Measurements from ENCODE around the gene TACSTD2.
"Not testable (repeated sequence)": the region's sequence is repeated elsewhere in the genome, so short reads cannot be mapped to it uniquely, and the experiment has no call there.

TACSTD2 gene

DNA sequence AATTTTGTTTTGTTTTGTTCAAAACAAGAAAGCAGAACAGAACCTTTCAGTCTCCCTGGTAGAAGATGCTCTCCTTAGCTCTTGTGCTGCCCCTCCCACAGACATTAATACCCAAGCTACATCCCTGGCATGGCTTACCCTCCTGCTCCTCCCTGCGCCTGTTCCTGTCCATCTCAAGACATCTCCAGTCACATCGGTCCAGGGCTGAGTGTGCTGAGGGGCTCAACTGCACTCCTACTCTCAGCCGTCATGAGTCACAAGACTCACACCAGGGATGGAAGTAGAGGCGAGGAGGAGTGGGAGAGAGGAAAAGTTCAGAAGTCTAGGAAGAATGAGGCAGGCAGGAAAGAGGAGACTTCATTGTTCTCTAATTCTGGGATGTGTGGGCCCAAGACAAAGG is 9.2 kb upstream of the TACSTD2 start:
- no peak for DNase-seq

DNA sequence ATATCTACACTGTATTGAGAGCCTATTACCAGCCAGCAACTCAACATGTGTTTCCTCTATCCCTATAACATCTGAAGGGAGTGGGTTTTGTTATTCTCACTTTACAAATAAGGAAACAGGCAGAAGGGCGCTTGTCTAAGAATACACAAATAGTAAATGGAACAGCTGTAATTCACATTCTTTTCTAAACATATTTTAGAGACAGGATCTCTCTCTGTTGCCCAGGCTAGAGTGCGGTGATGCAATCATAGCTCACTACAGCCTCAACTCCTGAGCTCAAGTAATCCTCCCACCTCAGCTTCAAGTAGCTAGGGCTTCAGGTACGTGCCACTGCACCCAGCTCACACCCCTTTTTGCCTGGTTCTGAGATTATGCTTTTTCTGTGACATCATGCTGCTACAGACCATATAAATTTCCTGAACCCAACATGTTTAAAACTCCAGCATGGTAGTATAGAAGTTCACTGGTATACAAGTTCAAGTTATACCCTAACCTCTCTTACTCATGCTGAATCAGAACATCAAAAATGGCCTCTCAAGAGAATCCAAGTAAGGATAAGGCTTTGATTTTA is 8.6 kb upstream of the TACSTD2 start:
- no peak for DNase-seq

DNA sequence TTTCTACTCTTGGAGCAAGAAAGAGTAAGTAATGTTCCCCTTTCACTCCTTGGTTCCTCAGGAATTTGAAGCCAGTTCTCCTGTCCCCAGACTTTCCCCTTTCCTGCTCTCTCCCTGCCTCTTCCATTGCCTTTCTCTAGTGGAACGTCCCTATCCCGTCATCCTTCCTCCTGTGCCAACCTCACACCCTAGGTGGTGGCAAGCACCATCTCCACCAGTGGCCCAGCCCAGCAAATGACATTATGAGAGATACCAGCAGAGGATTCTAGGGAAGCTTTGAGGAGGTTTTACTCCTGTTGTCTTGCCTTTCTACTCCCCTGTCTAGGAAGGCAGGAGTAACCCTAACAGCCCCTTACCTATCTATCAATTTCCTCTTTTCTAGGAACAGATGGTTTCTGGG is 8.1 kb upstream of the TACSTD2 start:
- no peak for DNase-seq

DNA sequence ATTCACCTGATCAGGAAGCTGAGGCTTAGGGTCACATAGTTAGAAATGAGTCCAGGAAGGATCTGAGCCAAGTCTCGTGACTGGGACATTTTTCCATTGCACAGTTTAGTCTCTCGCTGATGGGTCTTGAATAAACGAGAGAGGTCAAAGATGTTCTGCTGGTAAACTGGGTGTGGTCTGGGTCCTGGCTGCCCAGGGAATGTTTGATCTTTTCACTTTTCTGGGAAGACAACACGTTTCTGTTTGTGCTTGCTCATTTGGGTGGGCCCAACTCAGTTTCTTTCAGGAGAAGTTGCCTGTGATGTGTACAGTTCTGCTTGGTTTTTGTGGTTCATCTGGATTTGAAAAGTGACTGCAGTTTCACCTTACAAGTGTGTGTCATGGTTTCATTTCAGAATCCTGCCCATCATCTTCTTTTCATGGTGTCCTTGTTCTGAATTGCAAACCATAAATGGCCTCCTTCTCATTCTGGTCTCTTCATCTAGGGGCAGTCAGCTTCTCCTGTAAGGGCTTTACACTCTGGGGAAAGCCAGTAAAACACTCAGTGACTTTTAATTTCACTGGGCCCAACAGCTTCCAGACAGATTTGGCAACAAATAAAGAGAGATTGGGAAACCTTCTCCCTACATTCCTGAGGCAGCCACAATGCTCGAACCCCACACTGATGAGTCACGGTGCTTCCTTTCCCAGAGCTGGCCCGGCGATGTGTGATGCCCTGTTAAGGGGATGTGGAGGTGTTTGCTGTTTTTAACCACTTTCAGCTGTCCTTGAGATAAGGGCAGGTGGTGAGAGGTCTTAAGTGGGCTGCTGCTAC is 7.2 kb upstream of the TACSTD2 start:
- peak; percentile 34 for DNase-seq

DNA sequence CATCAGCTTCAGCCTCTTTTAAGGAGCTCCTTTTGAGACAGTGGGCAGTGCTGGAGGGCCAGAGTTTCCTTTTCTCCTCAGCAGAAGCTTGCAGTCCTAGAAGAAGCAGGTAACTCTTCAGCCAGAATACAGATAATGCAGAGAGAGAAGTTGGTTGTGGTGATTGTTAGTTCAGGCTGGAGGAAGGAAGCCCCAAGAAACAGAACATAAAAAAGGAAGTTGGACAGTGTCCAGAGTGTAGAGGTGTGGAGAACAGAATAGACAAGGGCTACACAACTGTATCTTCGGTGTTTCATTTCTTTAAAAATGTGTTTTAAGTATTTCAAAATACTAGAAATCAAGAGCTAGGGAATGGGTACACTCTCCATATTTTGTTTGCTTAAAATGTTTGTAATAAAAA is 6.4 kb upstream of the TACSTD2 start:
- peak; percentile 7 for DNase-seq

DNA sequence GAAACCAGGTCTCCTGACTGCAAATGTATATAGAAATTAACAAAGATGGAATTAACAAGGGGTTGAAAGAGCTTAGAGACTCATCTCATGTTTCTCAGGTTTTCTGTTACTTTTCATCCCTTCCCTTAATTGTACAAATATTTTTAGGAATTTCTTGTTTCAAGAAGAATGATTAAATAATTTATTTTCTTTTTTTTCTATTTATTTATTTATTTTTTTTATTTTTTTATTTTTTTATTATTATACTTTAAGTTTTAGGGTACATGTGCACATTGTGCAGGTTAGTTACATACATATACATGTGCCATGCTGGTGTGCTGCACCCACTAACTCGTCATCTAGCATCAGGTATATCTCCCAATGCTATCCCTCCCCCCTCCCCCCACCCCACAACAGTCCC is 5.1 kb upstream of the TACSTD2 start:
- not testable (repeated sequence) for DNase-seq

DNA sequence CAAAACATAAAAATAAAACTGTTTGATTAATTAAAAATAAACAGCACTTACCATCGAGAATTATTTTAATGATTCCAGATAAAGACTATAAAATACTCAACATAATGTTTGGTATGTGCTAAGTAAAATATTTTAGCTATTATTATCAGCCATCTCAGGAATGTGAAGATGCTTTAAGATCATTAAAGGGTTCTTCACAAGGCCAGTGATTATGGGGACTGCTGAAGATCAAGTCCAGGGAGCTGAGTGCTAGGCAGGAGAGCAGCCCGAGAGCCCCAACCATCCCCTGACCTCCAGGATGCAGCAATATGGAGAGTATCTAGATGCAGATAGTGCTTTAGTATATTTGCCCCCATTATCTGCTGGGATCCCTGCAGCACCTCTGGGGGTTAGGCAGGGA is 4.6 kb upstream of the TACSTD2 start:
- DNase-seq, result no peak

DNA sequence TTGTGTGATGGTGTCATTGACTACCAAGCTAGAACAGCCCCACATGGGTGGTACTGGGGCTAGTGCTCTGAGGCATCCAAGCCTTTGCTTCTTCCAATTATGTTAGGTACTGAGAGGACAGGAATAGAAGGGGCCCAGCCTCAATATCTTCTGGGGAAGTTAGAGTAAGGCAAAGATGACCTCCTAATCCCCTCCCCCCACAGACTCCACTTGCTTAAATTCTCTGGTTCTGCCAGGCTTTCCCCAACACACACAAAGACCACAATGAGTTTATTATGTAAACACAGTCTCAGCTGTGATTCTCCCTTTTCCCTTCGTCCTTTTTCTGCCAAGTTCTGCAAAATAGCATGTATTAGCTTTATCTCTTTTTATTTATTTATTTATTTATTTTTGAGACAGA is 3.1 kb upstream of the TACSTD2 start:
- no peak for DNase-seq

DNA sequence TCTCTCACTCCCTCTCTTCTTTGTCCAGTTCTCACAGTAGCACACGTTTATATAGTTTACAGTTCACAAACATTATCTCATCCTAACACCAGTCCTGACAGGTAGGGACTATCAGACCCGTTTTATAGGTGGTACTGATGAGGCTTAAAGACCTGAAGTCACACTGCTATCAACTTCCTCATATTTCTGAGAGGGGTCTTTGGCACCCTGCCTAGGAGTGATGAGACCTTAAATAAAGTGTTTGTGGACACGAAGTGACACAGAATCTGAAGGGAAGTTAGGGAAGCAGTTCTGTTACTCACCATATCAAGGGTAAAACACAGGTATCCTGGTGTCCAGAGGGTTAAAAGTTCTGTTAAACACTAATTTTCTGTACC is 590 bp upstream of the TACSTD2 start:
- no peak for DNase-seq

DNA sequence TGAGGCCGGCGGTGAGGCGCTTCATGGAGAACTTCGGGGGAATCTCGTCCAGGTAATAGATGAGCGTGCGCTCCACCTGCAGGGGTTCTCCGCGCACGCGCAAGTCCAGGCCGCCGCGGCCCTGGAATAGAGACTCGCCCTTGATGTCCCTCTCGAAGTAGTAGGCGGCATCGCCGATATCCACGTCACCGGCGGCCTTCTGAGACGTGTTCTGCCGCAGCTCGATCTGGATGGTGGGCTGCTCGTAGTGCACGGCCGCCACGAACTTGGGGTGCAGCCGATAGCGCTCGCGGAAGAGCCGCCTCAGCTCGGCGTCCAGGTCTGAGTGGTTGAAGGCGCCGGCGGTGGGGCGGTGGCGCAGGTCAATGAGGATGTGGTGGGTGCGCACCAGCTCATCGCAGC is 726 bp downstream of the TACSTD2 start:
- DNase-seq, result no peak

DNA sequence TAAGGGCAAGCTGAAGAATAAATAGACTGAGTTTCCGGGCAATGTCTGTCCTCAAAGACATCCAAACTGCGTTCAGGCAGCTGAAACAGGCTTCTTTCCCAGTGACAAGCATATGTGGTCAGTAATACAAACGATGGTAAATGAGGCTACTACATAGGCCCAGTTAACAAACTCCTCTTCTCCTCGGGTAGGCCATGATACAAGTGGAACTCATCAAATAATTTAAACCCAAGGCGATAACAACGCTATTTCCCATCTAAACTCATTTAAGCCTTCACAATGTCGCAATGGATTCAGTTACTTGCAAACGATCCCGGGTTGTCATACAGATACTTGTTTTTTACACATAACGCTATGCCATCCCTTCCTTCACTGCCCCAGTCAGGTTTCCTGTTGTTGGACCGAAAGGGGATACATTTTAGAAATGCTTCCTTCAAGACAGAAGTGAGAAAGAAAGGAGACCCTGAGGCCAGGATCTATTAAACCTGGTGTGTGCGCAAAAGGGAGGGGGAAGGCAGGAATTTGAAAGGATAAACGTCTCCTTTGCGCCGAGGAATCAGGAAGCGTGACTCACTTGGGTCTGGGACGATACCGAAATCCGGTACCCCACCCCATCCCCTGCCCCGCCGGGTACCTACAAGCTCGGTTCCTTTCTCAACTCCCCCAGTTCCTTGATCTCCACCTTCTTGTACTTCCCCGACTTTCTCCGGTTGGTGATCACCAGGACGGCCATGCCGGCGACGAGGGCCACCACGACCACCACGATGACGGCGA is 1.3 kb downstream of the TACSTD2 start:
- no peak for DNase-seq

DNA sequence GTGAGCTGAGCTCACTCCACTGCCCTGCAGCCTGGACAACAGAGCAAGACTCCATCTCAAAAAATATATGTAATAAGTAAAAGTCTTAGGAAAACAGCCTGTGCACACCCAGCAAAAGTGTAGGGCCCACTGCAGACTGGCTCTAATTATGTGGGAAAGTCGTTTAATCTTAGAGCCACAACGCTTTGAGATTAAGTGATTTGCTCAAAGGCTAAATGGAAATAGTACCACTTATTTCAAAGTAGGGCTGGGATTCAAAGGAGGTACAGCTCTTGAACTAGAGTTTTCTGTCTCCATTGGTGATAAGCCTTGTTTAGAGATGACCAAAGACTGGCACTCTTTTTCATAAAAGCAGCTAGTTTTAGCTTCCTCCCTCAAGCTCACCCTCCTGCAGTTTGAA is 2.2 kb downstream of the TACSTD2 start:
- DNase-seq, result no peak

DNA sequence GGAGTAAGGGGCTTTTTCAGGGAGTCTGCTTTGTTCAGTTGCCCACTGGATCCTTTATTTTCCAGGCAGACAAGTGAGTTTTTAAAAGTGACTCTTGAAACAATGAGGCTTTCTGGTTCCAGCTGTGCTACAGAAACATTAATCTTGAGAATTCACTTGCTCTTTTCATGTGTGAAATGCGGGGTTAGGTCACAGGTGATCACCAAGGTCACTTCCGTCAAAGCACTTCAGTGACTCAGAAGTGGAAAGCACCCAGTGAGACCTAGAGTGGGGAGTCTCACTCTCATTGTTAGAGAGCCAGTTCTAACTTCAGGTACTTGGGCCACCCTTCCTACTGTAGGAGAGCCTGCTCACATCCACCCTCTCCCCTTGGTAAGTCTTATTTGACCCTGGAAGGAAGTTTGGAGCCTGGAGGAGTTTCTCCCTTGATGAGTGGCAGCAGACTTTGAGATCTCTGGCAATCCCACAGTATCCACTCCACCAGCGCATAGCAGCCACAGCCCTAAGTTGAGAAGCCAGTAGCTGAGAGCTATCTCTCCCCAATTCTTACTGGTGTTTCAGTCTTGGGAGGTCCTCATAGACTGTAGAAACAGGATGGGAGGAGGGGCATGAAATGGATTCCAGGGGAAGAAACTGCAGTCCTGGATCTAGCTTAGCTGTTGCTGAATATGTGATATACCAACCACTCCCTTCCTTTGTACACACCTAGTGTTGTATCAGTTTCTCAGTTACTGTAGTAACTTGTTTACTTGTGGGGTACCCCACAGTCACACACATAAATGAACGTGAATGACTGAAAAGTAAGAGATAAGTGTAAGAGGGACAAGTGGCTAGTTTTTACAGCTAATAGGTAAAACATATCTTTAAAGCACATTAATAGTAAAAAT is 3.1 kb downstream of the TACSTD2 start:
- DNase-seq, result no peak

DNA sequence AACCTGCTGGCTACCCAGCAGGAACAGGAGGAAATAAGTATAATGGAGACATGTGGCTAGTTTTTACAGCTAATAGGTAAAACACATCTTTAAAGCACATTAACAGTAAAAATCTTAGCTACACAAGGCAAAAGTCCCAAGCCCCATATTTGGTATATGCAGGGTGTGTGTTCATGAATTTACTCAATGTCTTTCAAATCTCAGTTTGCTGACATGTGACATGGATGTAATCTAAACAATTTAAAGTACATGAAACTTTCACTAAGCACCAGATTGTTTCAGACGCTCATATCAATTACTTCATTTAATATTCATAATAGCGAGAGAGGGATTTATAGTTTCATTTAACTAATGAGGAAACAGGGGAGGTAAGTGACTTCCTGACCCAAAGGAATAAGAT is 3.9 kb downstream of the TACSTD2 start:
- no peak for DNase-seq

DNA sequence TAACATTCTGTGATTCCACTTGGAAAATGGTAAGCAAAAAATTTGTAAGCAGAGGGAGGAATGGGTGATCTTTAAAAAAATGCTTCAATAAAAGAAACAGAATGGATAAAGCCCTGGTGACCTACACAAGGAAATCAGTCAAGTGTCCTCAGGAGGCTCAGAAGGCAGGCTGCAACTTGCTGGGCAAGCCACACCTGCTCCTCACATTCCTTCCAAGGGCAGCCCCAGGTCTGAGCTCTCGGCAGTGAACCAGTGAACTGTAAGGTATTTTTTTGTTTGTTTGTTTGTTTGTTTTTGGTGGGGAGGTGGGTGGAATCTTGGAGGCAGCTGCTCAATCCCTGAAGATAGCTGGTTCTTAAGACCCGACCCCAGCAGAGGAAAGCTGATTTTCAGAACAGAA is 4.4 kb downstream of the TACSTD2 start:
- no peak for DNase-seq

DNA sequence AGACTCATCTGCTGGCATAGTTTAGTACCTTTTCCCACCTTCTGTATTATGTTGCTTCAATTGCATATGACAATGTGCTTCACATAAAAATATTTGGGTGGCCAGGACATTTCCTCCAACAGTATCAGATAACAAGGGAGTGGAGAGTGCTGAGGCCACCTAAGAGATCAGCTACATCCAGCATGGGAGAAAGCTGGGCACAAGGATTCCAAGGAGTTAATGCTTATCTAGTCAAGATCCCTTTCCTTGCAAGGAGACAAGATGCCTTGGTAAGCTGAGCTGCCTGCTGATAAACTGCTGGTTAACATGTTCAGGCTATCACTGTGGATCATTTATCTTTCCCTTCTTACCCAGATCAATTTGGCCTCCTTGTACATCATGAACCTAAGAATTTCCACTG is 5.4 kb downstream of the TACSTD2 start:
- DNase-seq, result no peak

DNA sequence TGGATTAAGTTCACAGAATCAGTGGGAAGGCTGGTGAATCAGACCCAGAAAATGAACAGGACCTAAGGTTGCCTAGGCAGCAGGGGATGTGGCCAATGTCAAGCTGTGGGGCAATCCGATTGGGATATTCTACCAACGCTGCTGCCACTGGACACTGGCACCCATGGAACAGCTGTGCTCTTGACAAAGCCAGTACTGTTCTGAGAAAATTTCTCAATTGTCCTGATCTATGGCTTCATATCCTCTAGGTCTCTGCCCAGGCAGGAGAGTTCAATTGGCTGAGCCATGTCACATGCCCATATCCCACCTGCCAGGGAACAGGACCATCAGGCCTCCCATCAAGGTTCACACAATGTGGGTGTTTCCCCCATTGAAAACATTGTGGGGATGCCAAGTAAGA is 6.2 kb downstream of the TACSTD2 start:
- no peak for DNase-seq

DNA sequence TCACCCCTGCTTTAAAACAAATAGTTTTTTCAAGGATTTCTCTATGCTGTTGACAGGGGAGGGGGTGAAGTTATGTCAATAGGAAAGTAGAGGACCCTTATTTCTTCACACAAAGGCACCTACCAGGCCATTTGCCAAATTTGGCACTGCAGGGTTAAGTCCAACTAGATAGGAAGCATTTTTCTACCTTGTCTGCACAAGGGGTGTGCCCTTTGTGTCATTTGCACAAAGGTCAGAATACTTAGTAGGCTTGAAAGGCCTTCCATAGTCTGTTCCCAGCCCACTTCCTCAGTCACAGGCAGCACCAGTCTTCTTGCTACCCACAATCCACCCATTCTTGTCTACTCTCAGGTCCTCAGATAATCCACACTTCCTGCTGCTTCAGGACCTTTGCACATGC is 7.0 kb downstream of the TACSTD2 start:
- DNase-seq, result no peak

DNA sequence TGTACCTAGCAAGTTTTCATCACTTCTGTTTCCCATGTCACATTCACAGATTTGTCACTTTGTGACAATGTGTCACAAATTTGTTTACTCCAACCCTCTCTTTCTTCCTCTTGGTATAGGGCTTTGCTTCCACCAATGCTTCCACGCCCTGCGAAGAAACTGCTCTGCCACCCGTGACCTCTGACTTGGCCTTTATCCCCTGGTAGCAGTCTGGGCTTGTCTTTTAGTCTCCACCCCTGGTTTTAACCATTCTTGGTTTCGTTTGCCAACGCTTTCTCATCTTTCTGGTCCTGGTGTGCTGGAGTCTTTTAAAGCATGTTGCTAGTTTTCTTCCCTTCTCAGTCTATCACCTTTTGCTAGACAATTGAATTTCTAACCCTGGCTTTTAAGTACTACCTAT is 8.1 kb downstream of the TACSTD2 start:
- no peak for DNase-seq

DNA sequence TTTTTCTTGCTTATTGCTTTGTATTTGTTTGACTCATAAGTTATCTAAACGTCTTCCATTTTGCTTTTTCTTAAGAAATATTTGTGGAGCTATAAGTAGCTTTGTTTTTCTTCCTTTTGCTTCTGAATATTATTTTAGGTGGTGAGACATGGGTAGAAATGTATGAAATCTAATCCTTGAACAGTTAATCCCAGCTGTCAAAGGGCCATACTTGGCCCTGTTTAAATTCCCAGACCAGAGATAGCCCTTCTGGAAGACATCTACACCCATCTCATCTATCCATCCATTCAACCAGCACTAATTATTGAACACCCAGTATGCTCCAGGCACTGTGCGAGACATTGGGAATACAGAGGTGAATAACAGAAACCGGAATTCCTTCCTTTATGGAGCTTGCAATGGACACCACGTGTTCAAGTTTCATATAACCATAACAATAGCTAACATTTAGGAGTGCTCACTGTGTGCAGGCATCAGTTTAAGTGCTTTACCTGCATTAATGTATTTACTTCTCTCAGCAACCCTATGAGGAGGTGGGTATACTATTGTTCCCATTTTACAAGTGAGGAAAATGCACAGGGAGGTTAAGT is 8.7 kb downstream of the TACSTD2 start:
- DNase-seq, result no peak

DNA sequence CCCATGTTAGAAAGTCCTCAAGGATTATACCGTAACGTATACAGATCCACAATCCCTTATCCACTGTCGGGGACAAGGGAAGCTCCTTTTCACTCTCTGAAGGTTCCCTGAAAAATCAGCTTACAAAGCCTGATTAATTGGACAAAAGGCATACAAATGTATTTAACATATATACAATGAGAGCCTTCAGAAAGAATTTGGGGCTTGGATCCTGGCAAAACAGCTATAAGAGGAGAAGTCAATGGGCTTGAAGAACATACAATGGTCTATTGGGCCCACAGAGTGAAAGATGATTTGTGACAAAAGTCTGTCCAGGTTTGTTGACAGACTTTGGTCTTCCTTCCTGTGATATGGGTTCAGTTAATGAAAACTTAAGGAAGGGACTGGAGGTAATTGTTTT is 10.7 kb downstream of the TACSTD2 start:
- DNase-seq, result no peak

DNA sequence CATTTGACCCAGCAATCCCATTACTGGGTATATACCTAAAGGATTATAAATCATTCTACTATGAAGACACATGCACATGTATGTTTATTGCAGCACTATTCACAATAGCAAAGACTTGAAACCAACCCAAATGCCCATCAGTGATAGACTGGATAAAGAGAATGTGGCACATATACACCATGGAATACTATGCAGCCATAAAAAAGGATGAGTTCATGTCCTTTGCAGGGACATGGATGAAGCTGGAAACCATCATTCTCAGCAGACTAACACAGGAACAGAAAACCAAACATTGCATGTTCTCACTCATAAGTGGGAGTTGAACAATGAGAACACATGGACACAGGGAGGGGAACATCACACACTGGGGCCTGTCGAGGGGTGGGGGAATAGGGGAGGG is 13.3 kb downstream of the TACSTD2 start:
- not testable (repeated sequence) for DNase-seq

DNA sequence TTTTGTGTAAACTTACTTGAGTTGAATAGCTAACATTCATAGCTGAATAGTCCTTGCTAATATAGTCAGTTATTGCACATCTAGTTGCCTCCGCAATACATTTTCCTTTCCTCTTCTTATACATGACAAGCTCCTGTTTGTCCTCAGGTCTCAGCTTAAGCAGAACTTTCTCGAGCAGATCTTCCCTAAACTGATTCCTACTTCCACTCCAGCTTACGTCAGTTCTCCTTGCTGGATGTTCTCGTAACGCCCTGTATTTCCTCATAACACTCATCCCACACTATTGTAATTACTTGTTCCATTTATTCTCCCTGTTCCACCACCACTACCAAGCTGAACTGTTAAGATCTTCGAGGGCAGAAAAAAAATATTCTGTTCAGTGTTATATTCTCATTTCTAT is 15.4 kb downstream of the TACSTD2 start:
- no peak for DNase-seq

All from SIG-M5 (cell line).